ENCODE measurements around the gene PHACTR3.

The PHACTR3 gene

DNA sequence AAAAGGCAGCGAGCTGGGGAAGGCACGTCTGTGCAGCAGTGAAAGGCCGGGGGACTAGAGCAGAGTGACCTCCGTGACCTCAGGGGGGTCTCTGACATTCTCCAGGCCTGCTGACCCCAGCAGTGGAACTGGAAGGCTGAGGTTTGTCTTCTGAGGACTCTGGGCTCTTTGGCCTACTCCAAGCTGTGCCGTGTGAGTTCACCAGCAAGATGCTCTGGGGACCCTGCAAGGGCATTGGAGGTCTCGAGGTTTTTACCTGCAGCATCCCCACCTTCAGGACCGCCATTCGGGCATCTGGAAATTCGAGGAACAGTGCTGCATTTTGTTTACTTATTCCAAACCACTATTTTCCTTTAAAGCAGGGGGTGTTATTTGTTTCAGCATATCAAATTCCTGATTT, 140.9 kb downstream of the PHACTR3 start:
- Histone ChIP-seq H2BK120ac (ENCODE audit: low read depth, low read length) (no peak overlapping the region), H4K5ac (ENCODE audit: low read length) (no peak overlapping the region), H2AK5ac (ENCODE audit: low read length) (no peak overlapping the region), H2BK15ac (replicated peaks; ENCODE audit: low read depth) (no peak overlapping the region), H3K79me1 (ENCODE audit: low read length) (no peaks in the 10 kb centered on the region), H3K27ac (ENCODE audit: low read depth, low read length) (no peak overlapping the region), H3K4me1 (ENCODE audit: control insufficient read depth, low read depth, low read length) (no peaks in the 10 kb centered on the region), H3K18ac (ENCODE audit: low read length) (no peak overlapping the region), H2BK5ac (ENCODE audit: low read length) (no peak overlapping the region), H3K9ac (ENCODE audit: low read length) (no peak overlapping the region), H3K36me3 (ENCODE audit: control insufficient read depth, insufficient read depth, low read length) (no peaks in the 10 kb centered on the region), H4K8ac (ENCODE audit: low read depth, low read length) (no peak overlapping the region), H3K23ac (ENCODE audit: low read length) (no peak overlapping the region), H3K56ac (ENCODE audit: low read length) (no peak overlapping the region), H3K79me2 (ENCODE audit: control insufficient read depth, insufficient read depth, low read length) (no peaks in the 10 kb centered on the region), H3K4me2 (ENCODE audit: low read length) (no peak overlapping the region), H3K27me3 (ENCODE audit: insufficient read depth, low read length, poor library complexity) (no peaks in the 10 kb centered on the region), H3K4me3 (ENCODE audit: low read length) (no peak overlapping the region), H3K4ac (ENCODE audit: low read depth, low read length) (no peak overlapping the region)
- no CpG with 5 or more reads among the region's 9 CpGs for WGBS (ENCODE audit: extremely low coverage, insufficient coverage, low lambda C conversion rate)
- no peak for DNase-seq

DNA sequence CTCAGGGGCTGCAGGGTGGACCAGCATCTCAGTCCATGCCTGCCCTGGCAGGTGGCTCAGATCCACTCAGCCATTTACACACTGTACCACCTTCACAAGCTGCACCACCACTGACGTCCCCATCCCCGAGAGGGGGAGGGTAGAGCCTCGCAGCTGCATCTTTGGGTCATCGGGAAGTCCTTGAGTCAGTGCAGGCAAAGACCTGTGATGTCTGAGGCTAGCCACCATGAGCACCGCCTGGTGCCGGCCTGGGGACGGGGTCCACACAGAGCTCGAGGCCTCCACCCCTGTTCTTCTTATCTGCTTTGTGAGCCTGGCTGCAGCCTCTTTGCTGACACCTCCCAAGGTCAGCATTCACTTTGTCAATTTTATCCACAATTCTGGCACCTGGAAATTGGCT, 141.4 kb downstream of the PHACTR3 start:
- WGBS (ENCODE audit: extremely low coverage, insufficient coverage, low lambda C conversion rate), result no CpG with 5 or more reads among the region's 8 CpGs
- Histone ChIP-seq H3K36me3 (ENCODE audit: control insufficient read depth, insufficient read depth, low read length) (no peaks in the 10 kb centered on the region), H2BK120ac (ENCODE audit: low read depth, low read length) (no peak overlapping the region), H4K8ac (ENCODE audit: low read depth, low read length) (no peak overlapping the region), H3K79me2 (ENCODE audit: control insufficient read depth, insufficient read depth, low read length) (no peaks in the 10 kb centered on the region), H3K4ac (ENCODE audit: low read depth, low read length) (no peak overlapping the region), H2AK5ac (ENCODE audit: low read length) (no peak overlapping the region), H3K18ac (ENCODE audit: low read length) (no peak overlapping the region), H3K79me1 (ENCODE audit: low read length) (no peaks in the 10 kb centered on the region), H2BK5ac (ENCODE audit: low read length) (no peak overlapping the region), H3K27ac (ENCODE audit: low read depth, low read length) (no peak overlapping the region), H3K23ac (ENCODE audit: low read length) (no peak overlapping the region), H3K4me3 (ENCODE audit: low read length) (no peak overlapping the region), H4K5ac (ENCODE audit: low read length) (no peak overlapping the region), H2BK15ac (replicated peaks; ENCODE audit: low read depth) (no peak overlapping the region), H3K4me2 (ENCODE audit: low read length) (no peak overlapping the region), H3K56ac (ENCODE audit: low read length) (no peak overlapping the region), H3K4me1 (ENCODE audit: control insufficient read depth, low read depth, low read length) (no peaks in the 10 kb centered on the region), H3K27me3 (ENCODE audit: insufficient read depth, low read length, poor library complexity) (no peaks in the 10 kb centered on the region), H3K9ac (ENCODE audit: low read length) (no peak overlapping the region)
- no peak for DNase-seq

DNA sequence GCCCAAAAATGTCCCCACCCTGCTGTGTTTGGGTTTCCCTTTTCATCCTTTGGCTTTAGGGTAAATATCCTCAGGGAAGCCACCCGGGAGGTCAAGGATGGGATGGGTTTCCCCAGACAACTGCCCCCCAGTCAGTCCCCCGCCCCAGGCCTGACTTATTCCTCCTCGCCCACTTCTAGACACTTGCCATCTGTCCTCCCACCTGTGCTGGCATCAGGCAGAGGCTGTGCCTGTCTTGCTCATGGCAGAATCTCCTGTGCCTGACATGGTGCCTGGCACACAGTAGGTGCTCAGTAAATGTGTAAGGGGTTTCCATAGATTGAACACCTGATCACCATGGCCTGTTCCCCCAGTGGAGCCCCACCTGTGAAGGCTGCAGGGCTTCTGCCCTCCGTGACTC, 141.8 kb downstream of the PHACTR3 start:
- Histone ChIP-seq H3K36me3 (ENCODE audit: control insufficient read depth, insufficient read depth, low read length) (no peaks in the 10 kb centered on the region), H3K4me3 (ENCODE audit: low read length) (no peak overlapping the region), H3K18ac (ENCODE audit: low read length) (no peak overlapping the region), H3K4me2 (ENCODE audit: low read length) (no peak overlapping the region), H2BK120ac (ENCODE audit: low read depth, low read length) (no peak overlapping the region), H3K4ac (ENCODE audit: low read depth, low read length) (no peak overlapping the region), H3K4me1 (ENCODE audit: control insufficient read depth, low read depth, low read length) (no peaks in the 10 kb centered on the region), H4K8ac (ENCODE audit: low read depth, low read length) (no peak overlapping the region), H3K79me2 (ENCODE audit: control insufficient read depth, insufficient read depth, low read length) (no peaks in the 10 kb centered on the region), H3K79me1 (ENCODE audit: low read length) (no peaks in the 10 kb centered on the region), H3K56ac (ENCODE audit: low read length) (no peak overlapping the region), H3K27me3 (ENCODE audit: insufficient read depth, low read length, poor library complexity) (no peaks in the 10 kb centered on the region), H3K23ac (ENCODE audit: low read length) (no peak overlapping the region), H3K9ac (ENCODE audit: low read length) (no peak overlapping the region), H3K27ac (ENCODE audit: low read depth, low read length) (no peak overlapping the region), H2BK5ac (ENCODE audit: low read length) (no peak overlapping the region), H2BK15ac (replicated peaks; ENCODE audit: low read depth) (no peak overlapping the region), H2AK5ac (ENCODE audit: low read length) (no peak overlapping the region), H4K5ac (ENCODE audit: low read length) (no peak overlapping the region)
- no CpG with 5 or more reads among the region's 4 CpGs for WGBS (ENCODE audit: extremely low coverage, insufficient coverage, low lambda C conversion rate)
- DNase-seq, result no peak

DNA sequence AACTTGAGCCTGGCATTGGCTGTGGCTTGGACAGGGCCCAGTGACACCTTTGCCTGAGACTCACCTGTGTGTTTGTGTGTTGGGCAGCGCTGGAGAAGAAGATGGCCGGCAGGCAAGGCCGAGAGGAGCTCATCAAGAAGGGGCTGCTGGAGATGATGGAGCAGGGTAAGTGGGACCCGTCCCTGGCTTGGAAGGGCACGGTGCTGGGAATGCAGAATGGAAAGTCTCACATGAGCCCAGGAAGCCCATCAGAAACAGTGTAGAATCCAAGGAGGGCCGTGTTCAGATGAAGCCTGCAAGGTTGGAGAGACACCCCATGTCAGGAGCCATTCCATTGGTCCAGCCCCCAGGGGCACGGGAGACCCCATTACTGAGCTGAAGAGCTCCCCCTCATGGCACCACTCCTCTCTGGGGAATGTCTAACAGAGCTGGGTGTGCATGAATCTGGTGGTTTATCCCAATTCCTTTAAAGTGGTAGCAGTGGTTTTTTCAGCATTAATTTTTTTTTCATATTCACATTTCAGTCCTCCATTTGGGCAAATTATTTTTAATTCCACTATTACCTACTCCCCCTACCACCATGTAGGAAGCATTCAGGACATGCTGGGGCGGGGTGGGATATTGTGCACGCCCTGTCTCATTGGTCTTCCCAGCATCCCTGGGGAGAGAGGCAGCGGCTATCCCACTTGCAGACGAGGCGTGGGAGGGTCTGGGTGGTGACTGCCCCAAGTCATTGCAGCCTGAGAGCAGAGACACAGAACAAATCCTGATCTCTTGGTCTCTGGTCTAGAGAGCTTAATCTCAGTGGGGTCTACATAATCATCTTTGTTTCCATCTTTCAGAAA, 143.6 kb downstream of the PHACTR3 start:
- Histone ChIP-seq H4K5ac (ENCODE audit: low read length) (no peak overlapping the region), H3K27ac (ENCODE audit: low read depth, low read length) (no peak overlapping the region), H3K23ac (ENCODE audit: low read length) (no peak overlapping the region), H4K8ac (ENCODE audit: low read depth, low read length) (no peak overlapping the region), H2BK5ac (ENCODE audit: low read length) (no peak overlapping the region), H3K9ac (ENCODE audit: low read length) (no peak overlapping the region), H3K27me3 (ENCODE audit: insufficient read depth, low read length, poor library complexity) (no peaks in the 10 kb centered on the region), H3K4me1 (ENCODE audit: control insufficient read depth, low read depth, low read length) (no peaks in the 10 kb centered on the region), H3K4me2 (ENCODE audit: low read length) (no peak overlapping the region), H2AK5ac (ENCODE audit: low read length) (no peak overlapping the region), H3K4me3 (ENCODE audit: low read length) (no peak overlapping the region), H3K79me1 (ENCODE audit: low read length) (no peaks in the 10 kb centered on the region), H3K18ac (ENCODE audit: low read length) (no peak overlapping the region), H2BK120ac (ENCODE audit: low read depth, low read length) (no peak overlapping the region), H3K56ac (ENCODE audit: low read length) (no peak overlapping the region), H2BK15ac (replicated peaks; ENCODE audit: low read depth) (no peak overlapping the region), H3K4ac (ENCODE audit: low read depth, low read length) (no peak overlapping the region), H3K79me2 (ENCODE audit: control insufficient read depth, insufficient read depth, low read length) (no peaks in the 10 kb centered on the region), H3K36me3 (ENCODE audit: control insufficient read depth, insufficient read depth, low read length) (no peaks in the 10 kb centered on the region)
- no CpG with 5 or more reads among the region's 12 CpGs for WGBS (ENCODE audit: extremely low coverage, insufficient coverage, low lambda C conversion rate)
- DNase-seq, result no peak

DNA sequence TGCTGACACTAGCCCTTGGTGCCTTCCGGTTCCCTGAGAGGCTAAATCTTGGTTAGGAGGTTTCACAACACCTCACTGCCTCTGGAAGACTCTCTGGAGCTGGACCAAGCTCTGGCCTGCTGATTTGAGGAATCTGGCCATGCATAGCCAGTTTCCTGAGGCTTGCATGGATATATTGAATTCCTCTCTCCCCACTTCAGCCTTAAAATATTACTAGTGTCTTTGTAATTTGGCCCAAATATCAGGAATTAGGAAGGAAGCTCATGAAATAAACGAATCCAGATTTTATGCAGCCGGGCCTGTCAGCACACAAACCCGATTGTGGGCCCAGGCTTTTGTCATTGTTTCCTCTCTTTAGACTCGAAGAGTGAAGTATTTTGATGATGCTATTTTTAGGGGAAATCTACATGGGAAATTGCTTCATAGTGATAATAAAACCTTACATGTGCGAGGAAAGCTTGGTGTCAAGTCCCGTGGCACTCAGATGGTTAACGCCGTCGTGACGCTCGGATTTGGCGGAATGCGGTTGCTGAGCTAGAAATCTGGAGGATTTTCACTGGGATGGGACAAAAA, 144.4 kb downstream of the PHACTR3 start:
- Histone ChIP-seq H3K4ac (ENCODE audit: low read depth, low read length) (no peak overlapping the region), H3K27ac (ENCODE audit: low read depth, low read length) (no peak overlapping the region), H3K27me3 (ENCODE audit: insufficient read depth, low read length, poor library complexity) (no peaks in the 10 kb centered on the region), H3K36me3 (ENCODE audit: control insufficient read depth, insufficient read depth, low read length) (no peaks in the 10 kb centered on the region), H4K8ac (ENCODE audit: low read depth, low read length) (no peak overlapping the region), H3K4me2 (ENCODE audit: low read length) (no peak overlapping the region), H2BK5ac (ENCODE audit: low read length) (no peak overlapping the region), H3K4me1 (ENCODE audit: control insufficient read depth, low read depth, low read length) (no peaks in the 10 kb centered on the region), H3K18ac (ENCODE audit: low read length) (no peak overlapping the region), H3K79me1 (ENCODE audit: low read length) (no peaks in the 10 kb centered on the region), H2AK5ac (ENCODE audit: low read length) (no peak overlapping the region), H3K4me3 (ENCODE audit: low read length) (no peak overlapping the region), H3K23ac (ENCODE audit: low read length) (no peak overlapping the region), H3K9ac (ENCODE audit: low read length) (no peak overlapping the region), H3K79me2 (ENCODE audit: control insufficient read depth, insufficient read depth, low read length) (no peaks in the 10 kb centered on the region), H2BK15ac (replicated peaks; ENCODE audit: low read depth) (no peak overlapping the region), H4K5ac (ENCODE audit: low read length) (no peak overlapping the region), H3K56ac (ENCODE audit: low read length) (no peak overlapping the region), H2BK120ac (ENCODE audit: low read depth, low read length) (no peak overlapping the region)
- WGBS (ENCODE audit: extremely low coverage, insufficient coverage, low lambda C conversion rate), result no CpG with 5 or more reads among the region's 14 CpGs
- DNase-seq, result no peak
